CD1c-positive myeloid dendritic cell (primary cell): ENCODE data around the gene WWOX.
"Not testable (repeated sequence)": the region's sequence is repeated elsewhere in the genome, so short reads cannot be mapped to it uniquely, and the experiment has no call there.

Experiments
- DNase-seq: peaks from one replicate; pipeline ENCODE4 v3.0.0-alpha.2; 2016; ENCODE audit errors: extremely low spot score

Gene WWOX

DNA sequence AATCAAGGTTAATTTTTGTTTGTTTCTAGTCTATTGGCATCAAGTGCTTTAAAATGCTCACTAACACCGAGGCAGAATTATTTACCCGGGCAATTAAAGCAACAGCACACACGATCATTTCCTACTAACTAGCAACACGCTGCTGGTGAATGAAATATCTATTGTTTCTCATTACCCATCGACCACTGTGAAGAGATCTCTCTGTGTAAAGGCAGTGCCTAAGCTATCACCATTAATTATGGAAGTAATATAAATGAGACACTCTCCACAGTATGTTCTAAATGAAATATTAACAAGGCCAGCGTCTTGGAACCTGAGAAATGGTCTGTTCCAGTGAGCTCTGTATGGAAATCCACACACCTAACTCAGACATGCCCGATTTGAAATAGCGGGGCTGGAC is 1103.5 kb downstream of the WWOX start:
- no peak for DNase-seq

DNA sequence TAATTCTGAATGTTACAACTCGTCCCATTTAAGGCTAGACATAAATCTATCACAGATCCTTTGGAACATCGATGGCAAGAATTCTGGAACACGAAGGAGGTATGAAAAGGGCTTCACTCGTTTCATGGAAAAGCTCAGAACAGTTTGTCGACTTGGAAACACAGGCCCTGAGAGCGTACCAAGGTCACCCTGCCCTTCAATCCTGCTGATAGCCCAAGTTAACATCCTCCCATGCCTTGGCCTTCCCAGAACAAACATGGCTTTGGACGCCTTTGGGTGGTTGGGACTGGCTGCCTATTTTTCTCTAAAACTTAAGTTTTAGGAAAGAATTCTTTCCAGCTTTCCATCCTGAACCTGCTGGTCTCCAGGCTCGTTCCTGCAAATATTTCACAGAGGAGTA is 1105.0 kb downstream of the WWOX start:
- no peak for DNase-seq

DNA sequence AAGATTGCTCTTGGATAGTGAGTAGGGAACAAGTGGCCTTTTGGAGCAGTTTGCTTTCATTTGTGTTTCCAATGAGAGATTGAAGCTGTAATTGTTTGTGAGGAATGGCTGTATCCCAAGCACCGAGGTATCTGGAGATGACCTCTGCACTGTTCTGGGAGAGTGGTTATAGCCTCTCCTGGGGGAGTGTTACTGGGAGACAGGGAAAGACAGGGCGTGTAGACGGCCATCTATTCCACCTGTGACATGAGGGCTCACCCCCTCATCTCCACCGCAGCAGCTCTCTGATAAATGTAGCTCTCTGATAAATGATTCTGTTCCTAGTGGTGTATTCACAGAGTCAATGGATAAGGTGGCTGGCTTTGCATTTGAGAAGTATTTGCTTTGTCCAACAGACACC is 1107.4 kb downstream of the WWOX start:
- DNase-seq = no peak

DNA sequence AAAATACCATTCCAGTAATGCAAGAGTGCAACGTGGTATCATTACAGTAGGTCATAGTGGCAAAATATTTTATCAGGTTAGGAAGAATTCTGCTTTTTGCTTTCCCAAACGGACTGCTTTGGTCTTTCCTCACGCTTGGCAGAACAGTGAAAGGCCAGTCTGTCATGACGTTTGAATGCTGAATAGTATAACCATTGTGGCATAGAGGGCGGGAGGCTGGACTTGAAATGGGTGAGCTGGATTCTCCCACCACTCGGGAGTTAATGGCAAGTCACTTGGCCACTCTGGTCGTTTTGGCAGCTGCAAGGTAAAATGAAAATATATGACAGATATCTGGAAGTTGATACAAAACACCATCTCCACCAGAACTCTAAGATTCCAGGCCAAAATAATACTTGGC is 1109.9 kb downstream of the WWOX start:
- DNase-seq = no peak

DNA sequence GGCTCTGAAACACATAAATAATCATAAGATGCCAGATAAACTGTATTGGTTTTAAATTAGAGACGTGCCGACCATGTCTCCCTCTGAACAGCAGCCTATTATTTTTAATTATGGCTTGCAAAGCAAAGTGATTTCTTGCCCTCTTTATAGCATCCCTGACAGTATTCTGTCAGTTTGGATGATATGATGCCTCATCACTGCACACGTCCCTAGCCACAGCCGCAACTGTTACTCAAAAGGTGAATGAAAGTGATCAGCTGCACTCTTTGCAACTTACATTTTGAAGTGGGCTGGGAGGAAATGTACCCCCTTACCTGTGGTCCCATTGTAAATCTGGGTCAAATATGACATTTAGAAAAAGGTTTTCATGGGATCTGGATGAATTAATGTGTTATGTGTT is 1111.2 kb downstream of the WWOX start:
- DNase-seq = no peak

DNA sequence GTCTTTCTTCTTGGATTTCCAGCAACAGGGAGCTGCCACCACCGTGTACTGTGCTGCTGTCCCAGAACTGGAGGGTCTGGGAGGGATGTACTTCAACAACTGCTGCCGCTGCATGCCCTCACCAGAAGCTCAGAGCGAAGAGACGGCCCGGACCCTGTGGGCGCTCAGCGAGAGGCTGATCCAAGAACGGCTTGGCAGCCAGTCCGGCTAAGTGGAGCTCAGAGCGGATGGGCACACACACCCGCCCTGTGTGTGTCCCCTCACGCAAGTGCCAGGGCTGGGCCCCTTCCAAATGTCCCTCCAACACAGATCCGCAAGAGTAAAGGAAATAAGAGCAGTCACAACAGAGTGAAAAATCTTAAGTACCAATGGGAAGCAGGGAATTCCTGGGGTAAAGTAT is 1112.1 kb downstream of the WWOX start:
- no peak for DNase-seq

DNA sequence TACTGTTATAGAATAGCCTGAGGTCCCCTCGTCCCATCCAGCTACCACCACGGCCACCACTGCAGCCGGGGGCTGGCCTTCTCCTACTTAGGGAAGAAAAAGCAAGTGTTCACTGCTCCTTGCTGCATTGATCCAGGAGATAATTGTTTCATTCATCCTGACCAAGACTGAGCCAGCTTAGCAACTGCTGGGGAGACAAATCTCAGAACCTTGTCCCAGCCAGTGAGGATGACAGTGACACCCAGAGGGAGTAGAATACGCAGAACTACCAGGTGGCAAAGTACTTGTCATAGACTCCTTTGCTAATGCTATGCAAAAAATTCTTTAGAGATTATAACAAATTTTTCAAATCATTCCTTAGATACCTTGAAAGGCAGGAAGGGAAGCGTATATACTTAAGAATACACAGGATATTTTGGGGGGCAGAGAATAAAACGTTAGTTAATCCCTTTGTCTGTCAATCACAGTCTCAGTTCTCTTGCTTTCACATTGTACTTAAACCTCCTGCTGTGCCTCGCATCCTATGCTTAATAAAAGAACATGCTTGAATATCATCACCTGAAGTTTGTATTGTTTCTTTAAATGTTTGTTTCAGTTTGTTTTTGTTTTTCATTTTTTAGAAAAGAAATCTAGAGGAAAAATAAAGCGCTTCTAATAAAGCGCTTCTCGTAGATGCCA is 1112.8 kb downstream of the WWOX start:
- DNase-seq = no peak

DNA sequence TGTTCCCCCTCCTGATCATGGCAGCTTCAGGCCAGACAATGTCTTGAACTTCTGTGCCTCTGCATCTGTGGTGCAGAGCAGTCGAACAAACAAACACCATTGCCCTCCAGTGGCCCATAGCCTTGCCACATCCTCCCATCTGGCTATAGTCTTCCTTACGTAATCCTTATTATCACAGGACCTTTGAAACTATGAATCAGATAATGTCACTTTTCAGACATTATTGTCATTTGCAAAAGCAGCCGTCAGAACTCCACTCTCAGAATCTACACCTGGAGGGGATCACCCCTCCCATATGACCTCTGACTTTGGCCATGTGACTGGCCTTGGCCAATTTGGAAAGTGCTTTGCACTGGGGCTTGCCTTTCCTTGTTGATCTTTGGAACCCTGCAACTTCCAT is 1113.8 kb downstream of the WWOX start:
- peak; percentile 5 for DNase-seq

DNA sequence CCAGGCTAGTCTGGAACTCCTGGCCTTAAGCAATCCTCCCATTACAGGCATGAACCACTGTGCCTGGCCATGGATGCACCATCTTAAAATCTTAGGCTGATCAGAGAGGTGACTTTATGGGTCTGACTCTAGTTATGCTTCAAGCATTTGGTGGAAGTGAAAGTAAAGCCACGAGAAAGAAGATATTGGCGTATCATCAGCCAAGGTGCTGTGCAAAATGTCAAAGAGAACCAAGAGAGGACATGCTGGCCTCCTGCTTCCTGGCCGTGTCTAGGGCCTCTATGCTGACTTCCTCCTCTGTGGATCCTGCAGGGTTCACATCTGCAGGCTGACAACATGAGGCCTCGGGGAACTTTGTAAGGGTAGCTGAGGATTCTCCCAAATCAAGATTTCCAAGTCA is 1115.8 kb downstream of the WWOX start:
- no peak for DNase-seq

DNA sequence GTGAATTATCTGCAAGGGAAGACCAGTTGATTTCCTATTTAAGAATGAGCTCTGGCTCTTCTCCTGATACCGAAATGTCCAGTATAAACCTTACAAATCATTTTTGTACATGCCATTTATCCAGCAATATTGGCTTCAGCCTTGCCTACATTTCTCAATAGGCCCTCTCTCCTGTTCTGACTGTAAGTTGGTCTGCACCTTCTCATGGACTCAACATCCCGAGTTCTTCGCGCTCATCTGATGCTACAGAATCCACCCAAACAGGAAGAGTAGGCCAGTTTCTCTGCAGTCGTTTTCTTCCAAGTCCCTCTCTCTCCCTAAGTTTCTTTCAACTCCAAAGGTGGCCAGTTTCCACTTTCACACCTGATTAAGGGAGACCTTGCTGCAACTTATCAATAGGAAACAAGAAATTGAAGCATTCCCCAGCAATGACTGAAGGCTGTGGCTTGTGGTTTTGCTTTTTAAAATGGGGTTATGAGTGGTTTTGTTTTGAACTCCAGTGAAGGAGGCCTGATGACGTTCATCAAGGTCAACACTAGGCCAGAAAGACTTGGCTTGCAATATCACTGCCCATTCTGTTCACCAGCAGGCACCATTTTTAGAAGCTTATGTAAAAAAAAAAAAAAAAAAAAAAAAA is 1118.0 kb downstream of the WWOX start:
- no peak for DNase-seq

DNA sequence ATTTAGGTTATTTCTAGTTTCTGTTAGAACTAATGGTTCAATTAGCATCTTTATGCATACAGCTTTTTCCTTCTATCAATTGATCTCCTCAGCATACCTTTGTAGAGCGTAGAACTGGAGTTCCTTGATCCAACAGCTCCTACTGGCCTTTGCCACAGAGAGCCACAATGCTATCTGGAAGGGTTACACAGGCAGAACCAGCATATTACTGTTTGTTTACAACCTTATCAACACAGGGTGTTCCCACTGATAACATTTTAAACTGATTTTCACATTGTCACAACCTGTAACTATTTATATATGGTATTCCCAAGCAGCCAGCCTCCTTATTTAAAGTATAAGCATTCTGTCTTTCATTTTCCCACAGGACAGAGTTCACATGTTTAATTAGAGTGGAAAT is 1118.9 kb downstream of the WWOX start:
- DNase-seq = no peak

DNA sequence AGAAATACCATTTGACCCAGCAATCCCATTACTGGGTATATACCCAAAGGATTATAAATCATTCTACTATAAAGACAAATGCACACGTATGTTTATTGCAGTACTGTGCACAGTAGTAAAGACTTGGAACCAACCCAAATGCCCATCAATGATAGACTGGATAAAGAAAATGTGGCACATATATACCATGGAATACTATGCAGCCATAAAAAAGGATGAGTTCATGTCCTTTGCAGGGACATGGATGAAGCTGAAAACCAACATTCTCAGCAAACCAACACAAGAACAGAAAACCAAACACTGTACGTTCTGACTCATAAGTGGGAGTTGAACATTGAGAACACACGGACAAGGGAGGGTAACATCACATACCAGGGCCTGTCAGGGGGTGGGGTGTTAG is 1126.5 kb downstream of the WWOX start:
- DNase-seq = not testable (repeated sequence)

DNA sequence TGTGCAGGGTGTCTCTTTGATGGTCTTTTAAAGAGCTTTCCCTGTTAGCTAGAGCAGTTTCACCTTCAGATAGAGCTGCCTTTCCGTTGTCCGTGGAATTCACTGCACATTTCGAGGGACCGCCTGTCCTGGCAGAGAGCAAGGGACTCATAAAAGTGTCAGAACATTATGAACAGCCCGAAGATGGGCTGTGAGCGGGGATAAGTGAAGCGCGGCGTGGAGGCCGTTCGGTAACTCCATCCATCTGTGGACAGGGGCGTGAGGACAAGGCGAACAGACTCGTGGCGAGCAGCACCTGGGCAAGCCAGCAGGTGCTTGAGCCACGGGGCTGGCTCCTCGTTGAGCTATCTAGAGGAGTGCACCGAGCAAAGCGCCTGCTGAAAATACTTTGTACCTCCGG is 1129.9 kb downstream of the WWOX start:
- DNase-seq = no peak

DNA sequence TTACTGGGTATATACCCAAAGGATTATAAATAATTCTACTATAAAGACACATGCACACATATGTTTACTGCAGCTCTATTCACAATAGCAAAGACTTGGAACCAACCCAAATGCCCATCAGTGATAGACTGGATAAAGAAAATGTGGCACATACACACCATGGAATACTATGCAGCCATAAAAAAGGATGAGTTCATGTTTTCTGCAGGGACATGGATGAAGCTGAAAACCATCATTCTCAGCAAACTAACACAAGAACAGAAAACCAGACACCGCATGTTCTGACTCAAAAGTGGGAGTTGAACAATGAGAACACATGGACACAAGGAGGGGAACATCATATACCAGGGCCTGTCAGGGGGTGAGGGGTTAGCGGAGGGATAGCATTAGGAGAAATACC is 1146.2 kb downstream of the WWOX start:
- not testable (repeated sequence) for DNase-seq

DNA sequence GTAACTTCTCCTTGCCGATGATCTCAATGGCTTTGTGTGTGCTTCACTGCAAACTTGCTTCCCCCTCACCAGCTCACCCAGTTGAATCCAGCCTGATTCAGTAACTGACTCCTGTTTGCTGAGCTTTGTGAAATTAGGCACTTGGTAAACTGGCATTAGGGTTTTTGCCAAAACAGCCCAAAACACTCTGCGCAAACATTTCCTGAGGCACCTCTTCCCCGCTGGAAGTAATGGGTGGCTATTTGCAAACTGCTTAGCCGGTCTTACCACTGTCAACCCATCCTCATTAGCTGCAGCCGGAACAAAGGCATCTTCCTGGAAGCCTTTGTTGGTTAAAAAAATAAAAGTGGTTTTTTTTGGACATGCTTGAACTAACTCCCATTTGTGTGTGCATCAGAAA is 1147.9 kb downstream of the WWOX start:
- DNase-seq = no peak

DNA sequence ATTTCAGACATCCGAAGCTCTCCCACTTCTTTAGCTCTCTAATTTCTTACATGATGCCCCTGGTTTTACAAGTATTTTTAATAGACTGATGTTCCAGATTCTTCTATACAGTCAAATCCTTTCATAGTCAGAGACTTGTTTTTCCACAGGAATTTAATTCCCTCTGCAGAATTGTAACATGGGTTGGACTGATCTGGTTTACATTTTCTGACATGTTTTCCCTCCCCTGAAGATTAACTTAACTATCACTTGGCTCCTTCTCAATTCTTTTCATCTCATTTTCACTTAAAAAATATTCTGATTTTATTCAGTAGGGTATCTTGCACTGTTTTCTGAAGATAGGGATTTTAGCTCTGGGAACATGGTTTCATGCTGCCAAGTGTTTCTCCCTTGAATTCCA is 1148.9 kb downstream of the WWOX start:
- no peak for DNase-seq

DNA sequence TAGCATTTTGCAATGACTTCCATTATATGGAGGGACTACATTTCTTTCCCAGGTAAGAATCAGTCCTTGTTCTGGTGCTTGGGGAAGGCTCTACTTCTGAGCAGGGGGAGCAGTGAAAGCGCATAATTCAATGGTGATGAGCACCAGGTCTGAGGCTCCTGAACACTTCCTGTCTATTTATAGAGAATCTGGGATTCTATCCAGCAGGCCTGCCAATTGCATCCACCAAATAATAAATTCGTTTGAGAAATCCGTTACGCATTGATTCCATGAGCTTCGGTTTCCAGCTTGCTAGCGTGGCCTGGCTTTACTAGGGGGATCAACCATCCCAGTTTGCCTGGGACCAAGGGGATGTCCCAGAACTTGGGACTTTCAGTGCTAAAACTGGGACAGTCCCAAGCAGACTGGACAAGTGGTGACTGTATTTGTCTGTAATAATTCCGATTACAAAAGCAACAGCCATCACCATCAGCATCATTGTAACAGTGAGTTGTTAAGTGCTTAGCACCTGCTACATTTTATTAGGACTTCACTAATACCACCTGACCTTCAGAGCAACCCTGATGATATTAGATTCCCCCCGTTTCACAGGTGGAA is 1151.1 kb downstream of the WWOX start:
- DNase-seq = no peak

DNA sequence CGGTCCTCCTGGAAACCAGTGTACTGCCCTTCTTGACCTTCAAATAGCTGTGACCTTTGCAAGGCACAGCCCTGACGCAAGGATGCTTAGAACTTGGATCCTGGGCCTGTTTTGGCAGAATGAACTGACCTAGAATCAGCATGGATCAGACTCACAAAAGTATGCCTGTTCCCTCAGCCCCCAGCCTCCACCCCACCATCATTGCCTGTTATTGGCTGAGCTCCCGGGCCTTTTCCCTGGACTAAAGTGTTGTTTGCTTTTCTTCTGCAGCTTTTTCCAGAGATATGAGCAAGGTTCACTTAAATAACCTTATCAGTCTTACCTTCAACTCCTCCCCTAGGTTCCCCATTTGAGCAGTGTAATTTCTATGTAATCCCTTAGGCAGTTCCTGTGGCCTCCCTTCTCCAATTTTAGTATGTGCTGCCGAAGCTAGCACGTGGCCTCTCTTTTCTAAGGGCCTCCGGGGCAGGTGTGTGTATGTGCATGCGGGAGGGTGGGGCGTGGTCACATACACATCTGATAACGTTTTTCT is 1153.7 kb downstream of the WWOX start:
- DNase-seq = no peak

DNA sequence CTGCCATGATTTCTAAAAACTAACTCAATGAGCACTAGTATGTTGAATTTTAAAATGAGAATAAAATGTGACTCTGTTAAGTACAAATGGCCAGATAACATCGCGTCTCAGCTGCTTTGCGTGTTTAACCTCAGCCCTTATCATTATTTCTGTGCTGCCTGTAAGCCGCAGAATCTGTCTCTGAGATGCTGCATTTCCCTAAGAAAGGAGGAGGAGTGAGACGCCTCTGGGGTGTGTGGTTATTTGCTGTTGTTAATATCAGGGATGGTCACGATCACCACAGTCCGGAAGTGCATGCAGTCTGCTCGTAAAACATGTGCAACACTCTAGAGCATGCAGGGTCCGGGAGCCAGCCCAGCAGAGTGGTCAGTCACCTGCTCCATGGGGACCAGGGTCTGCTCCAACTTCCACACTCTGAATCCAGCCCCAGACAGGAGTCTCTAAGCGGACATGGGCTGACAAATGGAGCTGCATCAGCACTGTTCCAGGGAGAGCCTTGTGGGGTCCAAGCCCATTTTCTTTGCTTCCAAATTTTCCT is 1158.6 kb downstream of the WWOX start:
- no peak for DNase-seq

DNA sequence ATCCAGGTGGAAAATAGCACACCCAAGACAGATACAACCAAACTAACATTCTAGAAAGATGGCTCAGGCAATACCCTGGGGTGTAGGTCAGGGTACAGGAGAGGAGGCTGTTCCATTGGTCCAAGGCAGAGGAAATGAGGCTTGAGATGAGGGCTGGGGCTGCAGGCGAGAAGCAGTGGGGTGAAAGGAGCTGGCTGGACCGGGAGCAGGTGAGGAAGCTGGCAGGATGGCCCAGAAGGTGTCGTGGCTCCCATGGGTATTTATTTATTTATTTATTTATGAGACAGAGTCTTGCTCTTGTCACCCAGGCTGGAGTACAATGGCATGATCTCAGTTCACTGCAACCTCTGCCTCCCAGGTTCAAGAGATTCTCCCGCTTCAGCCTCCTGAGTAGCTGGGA is 1161.4 kb downstream of the WWOX start:
- DNase-seq = not testable (repeated sequence)

DNA sequence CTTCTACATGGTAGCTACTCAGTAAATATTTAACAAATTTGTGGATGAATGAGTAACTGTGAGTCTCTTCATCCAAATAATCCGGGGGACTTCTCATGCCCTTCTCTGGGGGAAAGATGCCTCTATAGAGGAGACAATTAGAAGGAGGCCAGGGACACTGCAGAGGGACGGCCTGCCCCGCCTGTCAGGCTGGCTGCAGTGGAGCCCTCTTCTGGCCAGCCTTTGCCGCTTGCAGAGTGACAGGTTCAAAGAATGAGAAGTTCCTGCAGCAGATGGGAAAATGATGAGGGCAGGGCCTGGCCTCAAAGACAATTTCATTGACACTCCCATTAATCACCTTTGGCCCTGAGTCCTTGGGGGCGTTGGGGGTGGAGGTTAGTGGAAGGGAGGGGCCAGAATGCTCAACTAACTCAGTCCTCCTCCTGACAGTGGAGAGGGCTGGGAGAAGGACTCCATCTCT is 1162.1 kb downstream of the WWOX start:
- peak; percentile 48 for DNase-seq

DNA sequence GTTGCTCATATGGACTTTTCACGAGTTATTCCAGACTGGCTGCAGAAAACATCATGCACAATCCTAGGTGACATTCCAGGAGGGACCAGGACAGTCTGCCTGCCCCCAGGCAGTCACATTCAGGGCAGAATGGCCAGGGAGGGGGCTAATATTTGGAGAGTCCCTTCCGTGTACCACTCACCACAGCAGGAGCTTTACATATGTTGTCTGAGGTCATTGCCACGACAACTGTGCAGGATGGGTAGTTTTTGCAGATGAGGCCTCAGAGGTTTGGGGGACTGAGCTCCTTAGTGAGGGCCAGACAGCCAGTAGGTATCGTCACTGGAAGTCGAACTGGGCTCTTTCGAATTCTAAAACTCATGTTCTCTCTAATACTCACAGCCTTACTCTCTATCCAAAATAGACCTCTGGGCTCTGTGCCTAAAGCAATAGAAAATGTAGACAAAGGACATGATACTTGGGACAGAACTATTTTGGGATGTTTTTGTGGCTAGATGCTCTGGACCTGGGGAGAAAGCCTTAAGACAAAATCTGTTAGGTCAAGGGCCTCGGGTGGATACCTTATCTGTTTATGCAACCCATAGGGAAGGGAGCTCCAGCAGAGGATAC is 1162.6 kb downstream of the WWOX start:
- DNase-seq = no peak
